SKM-1 (cell line): Measurements from ENCODE around the gene INHBB.
"Not testable (repeated sequence)": the region's sequence is repeated elsewhere in the genome, so short reads cannot be mapped to it uniquely, and the experiment has no call there.

Experiments used
- DNase-seq: peaks from one replicate; lab custom pipeline; 2025; ENCODE audit not compliant: unreplicated experiment; lab: John Stamatoyannopoulos, UW

The INHBB gene

DNA sequence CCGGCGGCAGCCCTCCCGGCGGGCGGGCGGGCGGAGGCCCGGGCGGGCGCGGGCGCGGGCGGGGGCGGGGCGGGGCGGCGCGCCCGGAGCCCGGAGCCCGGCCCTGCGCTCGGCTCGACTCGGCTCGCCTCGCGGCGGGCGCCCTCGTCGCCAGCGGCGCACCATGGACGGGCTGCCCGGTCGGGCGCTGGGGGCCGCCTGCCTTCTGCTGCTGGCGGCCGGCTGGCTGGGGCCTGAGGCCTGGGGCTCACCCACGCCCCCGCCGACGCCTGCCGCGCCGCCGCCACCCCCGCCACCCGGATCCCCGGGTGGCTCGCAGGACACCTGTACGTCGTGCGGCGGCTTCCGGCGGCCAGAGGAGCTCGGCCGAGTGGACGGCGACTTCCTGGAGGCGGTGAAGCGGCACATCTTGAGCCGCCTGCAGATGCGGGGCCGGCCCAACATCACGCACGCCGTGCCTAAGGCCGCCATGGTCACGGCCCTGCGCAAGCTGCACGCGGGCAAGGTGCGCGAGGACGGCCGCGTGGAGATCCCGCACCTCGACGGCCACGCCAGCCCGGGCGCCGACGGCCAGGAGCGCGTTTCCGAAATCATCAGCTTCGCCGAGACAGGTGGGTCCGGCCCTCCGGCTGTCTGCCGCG, at the start of gene INHBB:
Gene INHBB (plus strand): TSS at position 111 of the 641 bp plus-strand sequence. CDS start 53 bp downstream, at position 164.
- DNase-seq: no peak

DNA sequence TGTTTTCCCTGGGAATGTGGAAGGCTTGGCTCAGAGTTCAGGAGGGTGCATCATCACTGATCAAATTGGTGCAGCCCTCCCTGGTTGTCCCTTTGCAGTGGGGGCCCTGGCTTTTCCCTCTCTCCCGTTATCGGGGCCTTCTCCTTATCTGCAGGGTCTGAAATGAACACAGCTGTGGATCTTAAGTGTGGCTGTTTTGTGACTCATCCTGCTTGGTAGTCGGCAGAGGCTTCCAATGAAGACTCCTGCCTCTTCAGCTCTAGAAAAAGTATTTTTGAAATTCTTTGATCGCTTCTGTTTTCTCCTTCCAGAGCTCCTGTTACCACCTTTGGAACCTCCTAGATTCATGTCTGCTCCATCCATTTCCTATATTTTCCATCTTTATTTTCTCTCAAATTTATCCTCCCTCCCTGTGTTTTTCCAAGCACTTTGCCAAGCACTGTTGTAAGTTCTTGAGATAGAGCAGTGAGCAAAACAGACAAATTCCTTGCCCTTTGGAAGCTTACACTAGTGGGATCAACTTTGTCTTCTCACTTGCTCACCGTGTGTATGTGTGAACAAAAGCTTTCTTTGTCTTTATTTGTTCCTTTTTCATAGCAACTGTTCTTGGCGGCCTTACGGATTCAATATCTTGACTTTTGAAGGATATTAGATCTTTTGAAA, 47.6 kb upstream of the INHBB start:
- DNase-seq: no peak

DNA sequence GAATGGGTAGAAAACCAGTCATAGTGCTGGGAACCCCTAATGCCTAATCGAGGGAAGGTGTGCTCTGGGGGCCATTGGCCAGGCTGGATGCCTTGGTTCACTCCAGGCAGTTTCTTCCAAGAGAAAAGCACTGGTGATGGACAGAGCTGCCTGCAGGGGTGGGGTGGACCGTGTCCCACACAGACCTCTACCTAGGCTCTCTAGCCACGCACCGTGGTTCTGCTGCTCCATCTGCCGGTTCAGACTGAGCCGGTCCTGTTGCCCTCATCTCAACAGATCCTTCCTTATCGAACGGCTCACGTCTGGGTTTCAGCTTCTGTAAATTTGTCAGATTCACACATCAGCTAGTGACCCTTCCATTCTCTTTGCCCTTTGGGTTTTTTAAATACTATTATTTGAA, 46.9 kb upstream of the INHBB start:
- DNase-seq: no peak

DNA sequence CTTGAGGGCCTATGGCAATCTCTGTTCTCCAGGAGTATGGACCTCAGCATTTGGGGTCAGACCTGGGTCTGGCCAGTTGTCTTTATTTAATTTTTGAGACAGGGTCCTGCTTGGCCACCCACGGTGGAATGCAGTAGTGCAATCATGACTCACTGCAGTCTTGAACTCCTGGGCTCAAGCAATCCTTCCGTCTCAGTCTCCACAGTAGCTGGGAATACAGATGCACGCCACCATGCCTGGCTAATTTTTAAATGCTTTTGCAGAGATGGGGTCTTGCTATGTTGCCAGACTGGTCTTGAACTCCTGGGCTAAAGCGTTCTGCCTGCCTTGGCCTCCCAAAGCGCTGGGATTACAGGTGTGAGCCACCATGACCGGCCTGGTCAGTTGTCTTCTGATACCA, 46.4 kb upstream of the INHBB start:
- DNase-seq: no peak

DNA sequence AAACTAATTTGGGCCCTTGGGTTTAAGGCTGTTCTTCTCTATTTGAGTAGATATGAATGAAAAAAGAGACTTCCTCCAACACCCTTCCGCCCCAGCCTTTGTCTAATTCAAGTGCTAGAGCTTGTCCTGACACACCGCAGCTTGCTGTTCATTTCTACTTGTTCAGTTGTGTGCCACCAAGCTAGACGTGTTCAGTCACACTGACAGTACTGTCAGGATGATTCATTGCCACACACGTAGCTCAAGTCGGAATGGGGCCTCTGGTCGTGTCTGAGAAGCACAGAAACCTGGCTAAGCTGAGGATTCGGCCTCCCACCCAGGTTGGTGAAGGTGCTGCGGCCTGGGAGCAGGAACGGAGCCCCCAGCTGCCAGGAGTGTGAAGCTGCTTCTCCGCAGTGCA, 45.6 kb upstream of the INHBB start:
- DNase-seq: no peak

DNA sequence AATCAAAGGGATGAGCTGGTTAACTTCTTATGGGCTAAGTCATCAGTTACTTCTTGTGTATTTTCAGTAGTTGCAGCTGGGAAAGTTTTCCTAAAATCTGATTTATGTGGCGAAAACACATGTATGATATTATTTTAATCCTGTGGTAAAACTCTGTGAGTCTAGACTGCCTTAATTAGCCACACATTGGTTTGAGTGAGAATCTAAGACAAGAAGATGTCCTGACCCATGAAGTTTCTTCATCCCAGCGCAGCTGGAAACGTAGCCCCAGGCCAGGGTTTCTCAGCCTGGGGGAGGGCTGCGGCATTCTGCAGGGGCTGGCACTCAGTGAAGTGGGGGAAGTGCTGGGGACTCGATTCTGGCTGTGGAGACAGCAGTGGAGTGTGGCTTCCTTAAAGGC, 44.7 kb upstream of the INHBB start:
- no peak for DNase-seq

DNA sequence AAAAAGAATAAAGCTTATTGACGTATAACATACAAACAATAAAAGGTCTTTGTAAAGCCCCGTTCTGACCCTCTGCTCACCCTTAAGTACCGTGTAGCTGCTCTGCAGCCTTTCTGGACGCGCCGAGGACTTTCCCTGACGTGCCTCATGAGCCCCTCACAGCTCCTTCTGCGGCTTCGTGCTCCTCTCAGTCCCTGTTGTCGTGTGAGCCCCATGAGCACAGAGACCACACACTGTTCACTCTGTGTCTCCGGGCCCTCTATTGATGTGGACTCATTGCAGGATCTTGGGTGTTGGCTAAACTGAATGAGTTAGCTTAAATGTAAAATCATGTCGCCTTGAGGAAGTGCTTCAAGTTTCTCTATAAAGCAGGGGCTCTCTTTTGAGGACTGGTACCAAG, 43.6 kb upstream of the INHBB start:
- DNase-seq: no peak

DNA sequence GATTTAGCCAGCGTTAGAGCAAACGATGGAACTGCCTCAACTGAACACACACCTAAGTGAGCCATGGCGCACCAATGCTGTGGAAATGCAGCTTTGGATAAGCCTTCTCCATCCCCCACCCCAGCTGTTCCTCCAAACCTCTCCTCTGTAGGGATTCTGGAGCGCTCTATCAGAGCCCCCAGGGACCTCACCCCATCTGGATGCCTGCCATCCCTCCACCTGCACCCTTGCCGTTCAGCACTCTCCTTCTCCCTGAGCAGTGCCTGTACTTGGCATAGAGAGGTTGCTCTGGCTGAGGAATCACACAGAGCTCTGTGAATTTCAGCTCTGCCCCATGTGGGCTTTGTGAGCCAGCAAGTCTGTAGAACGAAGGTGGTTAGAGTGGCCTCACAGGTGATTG, 42.8 kb upstream of the INHBB start:
- no peak for DNase-seq

DNA sequence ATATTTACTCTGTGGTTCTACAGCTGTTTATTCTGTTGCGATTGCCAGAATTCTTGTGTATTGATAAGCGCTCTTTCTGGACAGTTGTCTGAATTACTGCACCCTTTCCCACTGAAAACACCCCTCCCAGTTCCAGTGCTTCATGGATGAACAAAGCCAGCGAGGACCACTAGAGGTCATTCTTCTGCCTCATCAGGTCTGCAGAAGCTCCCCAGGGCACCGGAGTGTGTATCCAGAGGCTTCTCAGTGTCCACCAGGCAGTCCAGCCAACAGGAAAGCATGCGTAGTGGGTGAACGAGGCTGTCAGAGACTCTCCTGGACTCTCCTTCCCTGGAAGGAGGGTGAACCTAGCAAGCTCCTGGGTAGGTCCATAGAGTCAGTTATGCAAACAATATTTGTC, 40.6 kb upstream of the INHBB start:
- DNase-seq: no peak

DNA sequence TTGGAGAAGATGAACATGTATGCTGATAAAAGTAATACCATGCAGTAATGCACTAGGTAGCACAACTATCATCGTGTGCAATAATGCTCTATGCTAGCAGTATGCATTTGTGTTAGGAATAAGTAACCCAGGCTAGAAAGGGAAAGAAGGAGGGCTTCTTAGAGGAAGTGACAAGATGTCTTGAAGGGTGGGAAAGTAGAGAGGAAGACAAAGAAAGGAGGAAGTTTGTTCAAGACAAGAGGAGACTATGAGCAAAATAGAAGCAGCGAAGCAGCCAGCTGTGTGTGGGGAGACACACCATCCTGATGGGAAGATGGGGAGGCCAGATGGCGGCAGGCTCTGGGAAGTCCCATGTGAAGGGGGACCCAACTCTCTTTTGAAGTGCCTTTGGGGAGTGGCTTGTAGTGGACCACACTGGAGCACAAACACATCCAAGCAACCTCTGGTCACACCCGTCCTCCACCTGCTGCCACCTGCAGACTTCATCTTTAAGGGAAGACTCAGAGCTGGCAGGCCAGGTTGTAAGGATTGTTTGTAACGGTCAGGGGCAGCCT, 39.9 kb upstream of the INHBB start:
- no peak for DNase-seq

DNA sequence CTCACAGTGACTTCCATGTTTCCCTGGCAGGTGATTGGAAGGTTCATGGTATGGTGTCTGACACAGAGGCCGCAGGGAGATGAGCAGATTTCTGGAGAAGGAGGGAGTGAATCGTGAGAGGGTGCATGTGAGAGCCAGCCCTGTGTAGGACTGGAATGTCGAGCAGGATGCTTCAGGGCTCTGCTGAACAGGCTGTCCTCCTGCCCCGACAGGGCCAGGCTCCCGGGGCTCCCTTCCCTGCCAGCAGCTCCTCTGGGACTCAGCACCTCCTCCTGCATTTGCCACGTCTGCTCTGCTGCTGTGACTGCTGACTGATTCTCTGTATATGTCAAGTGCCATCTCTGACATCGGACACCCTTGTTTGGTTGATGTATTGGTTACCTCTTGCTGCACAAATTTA, 38.5 kb upstream of the INHBB start:
- no peak for DNase-seq

DNA sequence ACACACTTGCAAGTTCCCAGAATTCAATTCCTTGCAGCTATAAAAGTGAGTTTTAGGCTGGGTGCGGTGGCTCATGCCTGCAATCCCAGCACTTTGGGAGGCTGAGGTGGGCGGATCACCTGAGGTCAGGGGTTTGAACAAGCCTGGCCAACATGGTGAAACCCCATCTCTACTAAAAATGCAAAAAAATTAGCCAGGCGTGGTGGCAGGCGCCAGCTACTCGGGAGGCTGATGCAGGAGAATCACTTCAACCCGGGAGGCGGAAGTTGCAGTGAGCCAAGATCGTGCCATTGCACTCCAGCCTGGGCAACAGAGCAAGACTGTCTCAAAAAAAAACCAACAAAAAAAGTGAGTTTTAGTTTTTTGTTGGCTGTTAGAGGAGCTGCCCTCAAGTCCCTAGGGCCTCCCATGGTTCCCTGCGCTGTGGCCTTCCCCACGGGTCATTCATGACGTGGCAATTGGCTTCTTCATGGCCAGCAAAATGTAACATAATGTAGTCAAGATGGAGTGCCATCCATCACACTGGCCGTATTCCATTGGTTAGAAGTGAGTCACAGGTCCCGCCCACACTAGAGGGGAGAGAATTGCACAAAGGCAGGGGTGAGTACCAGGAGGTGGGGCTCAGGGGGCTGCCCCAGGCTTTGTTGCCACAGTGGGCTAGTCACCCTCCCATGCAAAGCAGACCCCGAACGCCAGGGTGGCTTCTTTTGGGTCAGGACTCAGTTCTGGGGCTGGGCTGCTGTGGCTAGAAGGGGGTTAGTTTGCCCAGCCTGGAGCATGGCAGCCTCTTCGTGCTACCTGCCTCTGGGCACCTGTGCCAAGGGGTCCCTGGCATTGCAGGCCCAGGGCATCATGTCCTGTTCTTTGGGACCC, 37.7 kb upstream of the INHBB start:
- no peak for DNase-seq

DNA sequence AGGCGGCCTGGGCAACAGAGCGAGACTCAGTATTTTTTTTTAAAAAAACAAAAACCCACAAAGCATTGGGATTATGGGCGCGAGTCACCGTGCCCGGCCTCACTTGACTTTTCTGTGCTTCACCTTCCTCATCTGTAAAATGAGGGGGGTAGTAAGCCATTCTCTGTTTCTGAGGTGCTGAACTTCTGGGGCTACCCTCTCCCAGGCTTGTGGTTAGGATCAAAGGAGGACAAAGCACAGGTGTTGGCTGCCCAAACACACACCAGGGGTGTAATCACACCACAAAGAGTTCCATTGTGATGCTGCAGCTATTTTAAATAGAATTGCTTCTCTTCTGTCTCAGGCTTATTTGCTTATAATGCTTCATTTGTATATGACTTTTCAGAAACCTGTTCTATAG, 35.8 kb upstream of the INHBB start:
- no peak for DNase-seq

DNA sequence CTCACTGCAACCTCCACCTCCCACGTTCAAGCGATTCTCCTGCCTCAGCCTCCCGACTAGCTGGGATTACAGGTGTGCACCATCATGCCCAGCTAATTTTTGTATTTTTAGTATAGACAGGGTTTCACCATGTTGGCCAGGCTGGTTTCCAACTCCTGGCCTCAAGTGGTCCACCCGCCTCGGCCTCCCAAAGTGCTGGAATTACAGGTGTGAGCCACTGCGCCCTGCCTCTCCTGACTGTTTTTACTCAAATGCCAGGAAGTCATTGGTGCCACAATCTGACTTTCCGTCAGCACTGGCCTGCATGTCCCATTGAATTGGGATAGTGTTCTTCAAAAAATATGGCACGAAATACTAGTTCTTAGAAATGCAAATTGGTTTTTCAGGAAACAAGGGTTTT, 35.1 kb upstream of the INHBB start:
- DNase-seq: not testable (repeated sequence)

DNA sequence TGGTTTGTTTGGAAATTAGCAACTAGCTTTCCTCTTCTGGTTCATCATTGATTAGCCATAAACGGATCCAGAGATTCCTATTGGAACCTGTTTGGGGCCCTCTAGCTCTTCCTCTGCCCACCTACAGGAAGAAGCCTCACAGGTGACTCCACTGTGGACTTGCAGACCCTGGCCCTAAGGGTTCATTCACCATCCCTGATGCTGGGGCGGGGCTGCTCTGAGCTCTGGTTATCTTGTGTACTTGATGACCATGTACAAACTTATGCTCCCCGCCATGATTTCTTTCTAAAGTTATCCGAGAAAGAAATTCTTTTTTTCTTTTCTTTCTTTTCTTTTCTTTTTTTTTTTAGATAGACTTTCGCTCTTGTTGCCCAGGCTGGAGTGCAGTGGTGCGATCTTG, 33.9 kb upstream of the INHBB start:
- no peak for DNase-seq

DNA sequence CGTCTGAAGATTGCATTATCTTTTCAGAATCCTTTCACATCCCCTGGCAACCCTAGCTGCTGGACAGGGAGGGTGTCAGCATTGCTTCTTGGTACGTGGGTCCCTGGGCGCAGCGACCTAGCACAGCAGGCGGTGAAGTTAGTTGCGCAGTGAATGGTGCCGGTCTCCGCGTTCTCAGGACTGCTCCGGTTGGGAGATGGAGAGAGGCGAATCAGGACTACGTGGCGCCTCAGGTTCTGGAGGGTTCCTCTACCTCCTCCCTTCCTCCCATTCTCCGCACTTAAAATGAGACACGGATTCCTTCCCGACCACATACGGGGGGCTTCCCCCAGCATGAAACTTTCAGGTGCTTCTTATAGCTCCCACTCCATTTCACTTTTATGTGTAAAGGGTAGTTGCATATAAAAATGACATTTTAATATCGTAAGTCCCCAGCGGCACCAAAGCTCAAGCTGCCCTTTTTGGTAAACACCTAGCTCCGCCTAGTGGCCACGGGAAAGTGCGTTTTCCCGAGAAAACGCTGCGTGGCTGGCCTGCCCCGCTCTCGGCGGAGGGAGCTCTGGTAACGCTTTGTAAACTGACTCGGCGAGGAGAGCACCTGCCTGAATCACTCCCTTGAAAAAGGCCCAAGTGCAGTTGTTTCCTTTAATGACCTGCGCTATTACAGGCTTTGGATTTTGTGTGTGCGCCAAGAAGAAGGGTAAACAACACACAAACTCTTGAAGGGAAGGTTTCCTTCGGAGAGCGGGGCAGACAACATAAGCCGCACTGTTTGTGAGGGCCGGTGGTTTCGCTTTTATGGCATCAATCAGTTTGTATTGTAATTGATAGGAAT, 32.9 kb upstream of the INHBB start:
- peak; percentile 34 for DNase-seq

DNA sequence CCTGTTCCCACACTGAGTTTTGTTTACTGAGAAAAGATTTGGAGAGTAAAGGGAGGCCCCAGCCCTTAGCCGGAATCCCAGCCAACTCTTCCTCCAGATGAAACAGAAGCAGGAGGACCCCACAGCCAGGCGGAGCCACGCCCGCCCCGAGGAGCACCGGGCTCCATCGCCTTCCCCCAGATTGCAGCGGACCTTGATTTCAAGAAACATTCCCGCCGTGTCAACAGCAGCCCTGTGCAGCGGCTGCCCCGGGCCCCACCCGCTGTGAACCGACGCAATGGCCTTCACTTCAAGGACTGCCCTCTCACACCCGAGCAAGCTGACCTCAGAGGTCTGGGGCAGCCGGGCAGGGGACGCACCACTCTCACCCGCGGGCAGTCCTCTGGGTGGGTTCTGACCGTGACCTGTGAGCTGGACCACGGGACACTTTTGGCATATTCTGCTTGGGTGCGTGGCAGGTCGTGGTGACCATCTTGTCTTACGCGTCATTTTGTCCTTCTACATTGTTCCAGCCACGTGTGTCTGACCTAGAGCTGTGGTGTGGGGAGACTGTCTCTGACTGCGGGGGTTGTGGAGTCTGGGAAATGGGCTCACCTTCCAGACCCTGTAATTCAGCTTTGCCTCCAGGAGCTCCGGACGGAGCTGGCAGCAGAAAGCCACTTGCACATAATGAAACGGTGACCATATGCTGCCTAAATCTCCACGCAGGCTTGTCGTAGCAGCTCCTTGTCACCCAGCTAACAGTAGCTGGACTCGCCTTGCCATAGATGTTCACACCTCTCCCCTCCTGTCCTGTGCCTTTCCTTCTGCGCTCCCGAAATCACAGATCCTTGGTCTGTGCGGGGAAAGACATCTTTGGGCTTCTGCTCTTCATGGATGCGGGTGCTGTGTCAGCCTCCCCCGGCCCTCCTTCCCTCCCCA, 32.0 kb upstream of the INHBB start:
- DNase-seq: no peak

DNA sequence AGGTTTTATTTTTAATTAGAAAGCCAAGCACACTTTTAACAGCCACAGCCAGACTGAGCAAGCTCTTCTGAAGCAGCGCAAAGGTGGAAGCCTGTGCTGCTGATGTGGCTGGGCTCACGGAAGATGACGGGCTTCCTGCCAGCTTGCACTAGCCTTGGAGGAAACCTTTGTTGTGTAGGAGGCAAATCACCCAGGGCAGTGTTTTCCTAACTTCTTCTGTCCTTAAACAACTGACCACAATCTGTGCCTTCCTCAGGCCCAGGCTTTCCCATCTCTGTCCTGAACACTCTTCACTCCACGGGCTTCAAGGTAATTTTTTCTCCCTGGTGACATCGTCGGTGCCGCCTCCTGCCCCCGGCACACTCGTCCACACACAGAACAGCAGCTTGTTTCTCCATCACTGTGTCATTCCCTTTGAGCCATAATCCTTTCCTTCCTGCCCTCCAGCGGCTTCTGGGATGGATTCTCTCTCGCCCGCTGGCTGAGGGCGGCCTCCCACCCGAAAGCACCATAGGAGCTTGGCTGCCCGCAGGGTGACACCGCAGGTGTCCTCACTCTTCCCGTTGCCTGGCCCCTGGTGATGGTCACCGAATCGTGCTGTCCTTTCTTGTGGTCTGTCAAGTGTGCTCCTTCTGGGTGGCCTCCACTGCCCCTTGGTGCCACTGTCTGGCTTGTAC, 31.1 kb upstream of the INHBB start:
- no peak for DNase-seq

DNA sequence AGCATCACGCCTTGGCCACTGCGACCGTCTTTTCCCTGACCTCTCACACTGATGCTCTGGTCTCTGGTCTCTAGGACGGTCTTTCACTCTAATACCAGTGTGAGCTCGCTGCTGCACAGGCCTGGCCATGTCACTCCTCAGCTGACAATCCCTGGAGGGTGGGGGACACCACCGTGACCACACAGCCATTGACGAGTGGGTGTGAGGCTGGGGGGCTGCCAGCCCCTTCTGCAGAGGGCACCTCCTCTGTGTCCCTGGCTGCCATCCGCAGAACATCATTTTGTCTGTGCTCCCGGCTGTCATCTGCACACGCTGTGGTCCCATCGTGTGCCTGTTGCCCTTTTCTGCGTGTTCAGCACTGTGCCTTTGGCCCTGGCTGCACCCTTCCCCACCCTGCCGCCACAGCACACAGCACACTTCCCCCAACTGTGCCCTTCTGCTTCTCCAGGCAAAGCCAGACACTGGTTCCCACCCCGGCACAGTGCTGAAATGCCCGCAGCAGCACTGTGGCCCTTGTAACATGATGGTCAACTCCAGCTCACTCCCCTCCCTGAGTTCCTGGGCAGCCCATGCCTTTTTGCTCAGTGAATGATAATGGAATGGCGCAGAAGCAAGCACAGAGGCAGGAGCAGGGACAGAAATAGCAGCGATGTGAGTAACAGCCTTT, 30.4 kb upstream of the INHBB start:
- no peak for DNase-seq
